Erythroblast (primary cell): Measurements from ENCODE around the gene WWP2.

ENCODE experiments used
- GATA1 ChIP-seq: IDR thresholded peaks from 2 replicates; pipeline ENCODE4 v1.6.1; 2011; ENCODE audit warnings: low read depth, mild to moderate bottlenecking, control low read depth, low read length, moderate library complexity
- POLR2A ChIP-seq: IDR thresholded peaks from 2 replicates; pipeline ENCODE4 v1.6.1; 2011; ENCODE audit warnings: mild to moderate bottlenecking, low read length

DNA sequence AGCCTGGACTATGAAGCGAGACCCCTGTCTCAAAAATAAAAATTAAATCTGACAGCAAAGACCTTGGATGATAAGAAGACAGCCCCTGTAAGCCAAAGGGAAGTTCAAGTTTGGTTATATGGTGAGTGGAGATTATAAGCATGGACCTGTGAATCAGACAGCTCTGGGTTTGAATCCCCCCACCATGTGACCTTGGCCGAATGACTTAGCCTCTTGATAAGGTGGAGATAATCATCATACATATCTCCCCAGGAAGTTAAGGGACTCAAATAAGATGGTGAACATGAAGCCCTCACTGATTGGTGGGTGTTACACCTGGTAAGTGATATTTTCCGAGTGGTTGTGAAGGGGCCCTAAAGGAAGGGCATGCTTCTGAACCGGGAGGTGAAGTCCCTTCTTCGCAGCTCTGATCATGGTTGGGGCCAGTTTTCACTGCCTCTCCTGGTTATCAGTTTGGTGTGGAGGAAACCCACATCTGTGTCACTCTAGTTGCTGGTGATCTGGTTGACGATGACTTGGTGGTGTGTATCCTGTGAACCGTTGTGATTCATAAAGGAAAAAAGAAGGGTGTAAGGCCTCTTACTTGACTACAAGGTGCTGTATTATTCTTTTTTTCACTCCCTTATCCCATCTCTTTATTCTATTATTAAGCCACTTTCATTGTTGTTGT lies 127.3 kb downstream of the WWP2 start:
- TF ChIP-seq POLR2A (no peak), GATA1 (no peak)
